GM19468 (cell line): ENCODE data around the gene CCDC136.

Source experiments
- ATAC-seq: cut with Tn5 transposase; IDR thresholded peaks from one replicate; pipeline ENCODE4 v1.9.1; 2021; ENCODE audit warnings: mild to moderate bottlenecking, moderate library complexity, moderate number of reproducible peaks; ENCODE audit not compliant: unreplicated experiment; ENCODE audit errors: extremely low read depth

CCDC136 gene

DNA sequence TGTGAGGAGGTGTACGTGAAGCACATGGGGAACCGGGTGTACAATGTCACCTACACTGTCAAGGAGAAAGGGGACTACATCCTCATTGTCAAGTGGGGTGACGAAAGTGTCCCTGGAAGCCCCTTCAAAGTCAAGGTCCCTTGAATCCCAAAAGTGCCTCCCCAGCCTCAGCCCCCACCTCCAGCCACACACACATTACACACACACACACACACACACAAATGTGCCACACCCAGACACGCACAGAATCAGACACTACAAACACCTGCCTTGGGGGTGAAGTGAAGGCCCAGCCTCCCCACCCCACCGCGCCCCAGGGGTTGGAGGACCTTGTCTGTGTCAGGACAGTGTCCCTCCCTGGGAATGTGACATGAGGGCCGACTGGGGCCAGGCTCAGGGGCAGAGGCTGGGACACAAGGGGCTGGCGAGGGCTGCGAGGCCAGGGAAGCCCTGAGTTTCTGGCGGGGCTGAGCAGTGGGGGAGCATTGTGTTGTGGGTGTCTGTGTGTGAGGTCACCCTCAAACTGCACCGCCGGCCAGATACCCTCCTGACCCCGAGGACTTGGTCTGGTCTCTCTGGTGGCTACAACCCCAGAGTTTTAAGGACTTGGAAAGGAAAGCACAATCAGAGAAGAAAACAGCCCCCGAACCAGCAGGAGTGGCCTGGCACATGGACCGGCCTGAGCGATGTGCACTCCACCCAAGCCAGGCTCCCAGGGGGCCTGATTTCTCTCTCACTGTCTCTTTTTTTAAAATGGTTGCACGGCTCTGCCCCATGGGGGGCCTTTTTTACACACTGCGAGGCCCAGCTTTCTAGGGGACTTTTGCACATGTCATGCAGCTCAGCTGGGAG, 66.8 kb downstream of the CCDC136 start:
- ATAC-seq = no peak

- no peak for ATAC-seq
Observed at GRCh38 chr7:128859232-128860157, 67.7 kb downstream of the CCDC136 start.

DNA sequence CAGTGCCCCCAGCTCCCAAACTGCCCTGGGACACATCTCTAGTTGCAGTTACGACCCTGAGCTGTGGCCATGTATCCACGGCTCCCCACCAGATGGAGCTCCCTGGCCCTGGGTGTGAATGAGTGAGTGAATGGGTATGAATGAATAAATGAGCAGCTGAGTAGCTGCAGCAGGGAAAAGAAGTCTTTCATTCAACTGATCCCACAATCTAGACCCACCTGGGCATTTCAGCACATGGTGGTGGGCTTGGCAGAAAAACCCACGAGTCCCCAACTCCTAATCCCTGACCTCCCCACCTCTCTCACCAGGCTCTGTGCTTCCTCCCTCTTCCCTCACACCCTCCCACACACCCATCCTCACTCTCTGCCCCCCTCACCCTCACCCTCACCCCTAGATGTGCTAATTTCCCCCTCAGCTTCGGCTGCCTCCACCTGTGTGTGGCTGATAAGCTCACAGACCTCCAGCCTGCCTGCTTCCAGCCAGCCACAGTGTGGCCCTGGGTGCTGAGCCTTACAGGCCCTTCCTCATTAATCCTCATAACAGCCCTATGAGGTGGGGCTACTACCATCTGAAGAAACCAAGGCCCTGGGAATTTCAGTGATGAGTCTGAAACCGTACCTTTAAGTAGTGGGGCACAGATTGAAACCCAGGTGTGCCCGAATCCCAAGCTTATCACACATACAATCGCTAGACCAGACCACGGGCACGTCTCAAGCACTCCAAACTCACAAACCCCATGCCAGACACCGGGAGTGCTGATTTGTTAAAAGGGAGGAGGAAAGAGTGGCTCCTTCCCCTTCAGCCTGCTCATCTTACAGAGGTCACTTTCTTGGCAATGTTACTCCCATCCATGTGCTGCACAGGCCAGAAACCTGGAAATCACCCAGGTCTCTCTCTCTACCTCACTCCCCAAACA, 68.6 kb downstream of the CCDC136 start:
- no peak for ATAC-seq

- no peak for ATAC-seq
Observed at GRCh38 chr7:128861957-128862570, 70.3 kb downstream of the CCDC136 start.

DNA sequence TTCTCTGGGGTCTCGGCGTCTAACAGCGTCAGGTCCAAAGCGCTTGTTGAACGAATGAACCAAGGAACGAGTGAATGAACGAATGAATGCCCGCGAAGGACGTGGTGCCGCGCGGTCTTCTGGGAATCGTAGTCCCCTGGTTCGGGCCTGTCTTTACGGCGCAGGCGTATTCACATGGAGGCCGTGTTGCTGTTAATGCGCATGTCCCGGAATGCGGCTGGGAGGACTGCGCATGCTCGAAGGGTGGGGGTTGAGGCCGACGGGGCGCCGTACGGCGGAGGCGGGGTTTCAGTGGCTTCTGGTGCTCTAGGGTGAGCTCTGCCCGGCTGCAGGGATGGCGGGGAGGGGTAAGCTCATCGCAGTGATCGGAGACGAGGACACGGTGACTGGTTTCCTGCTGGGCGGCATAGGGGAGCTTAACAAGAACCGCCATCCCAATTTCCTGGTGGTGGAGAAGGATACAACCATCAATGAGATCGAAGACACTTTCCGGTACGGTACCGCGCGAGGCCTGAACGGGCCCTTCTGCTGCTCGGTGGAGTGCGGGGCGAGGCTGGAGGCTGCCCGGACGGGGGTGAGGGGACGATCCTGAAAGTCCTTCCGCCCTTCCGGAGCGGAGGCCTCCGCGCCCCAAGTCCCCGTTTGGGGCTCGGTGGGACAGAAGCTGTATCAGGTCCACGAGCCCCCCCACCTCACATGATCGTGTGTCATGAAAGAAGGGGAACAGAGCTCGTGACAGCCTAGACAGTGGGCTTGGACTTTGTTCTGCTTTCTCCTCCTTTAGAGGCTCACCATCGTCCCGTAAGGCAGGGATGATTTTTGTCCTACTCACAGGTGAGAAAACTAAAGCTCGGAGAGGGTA, 71.0 kb downstream of the CCDC136 start, which contains the start of gene ATP6V1F:
ATP6V1F (plus strand) TSS at position 286 of the 862 bp plus-strand sequence; CDS start at position 335, 49 bp downstream.
- peak; percentile 79 for ATAC-seq

DNA sequence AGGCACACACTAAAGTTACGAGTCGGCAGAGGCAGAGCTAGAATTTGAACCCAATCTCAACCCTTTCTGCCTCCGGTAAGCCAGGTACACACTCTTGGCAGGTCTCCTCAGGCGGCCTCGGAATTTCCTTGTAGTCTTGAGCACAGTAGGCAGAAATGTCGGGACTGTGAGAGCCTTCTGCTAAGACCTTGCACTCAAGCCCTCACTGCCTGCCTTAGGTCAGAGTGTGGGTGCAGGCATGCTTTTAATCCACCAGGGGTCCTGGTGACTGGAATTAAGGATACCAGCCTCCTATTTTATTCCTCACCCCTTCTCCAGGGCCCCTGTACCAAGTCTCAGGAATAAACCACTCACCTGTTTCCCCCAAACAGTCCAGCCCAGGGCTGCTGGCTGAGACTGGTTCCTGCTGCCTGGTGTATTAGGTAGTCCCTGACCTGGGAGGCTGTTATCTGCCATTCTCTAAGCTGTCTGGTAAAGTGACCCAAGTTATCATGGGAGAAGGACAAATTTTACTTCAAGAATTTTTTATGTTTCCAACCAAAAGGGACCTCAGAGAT, 71.7 kb downstream of the CCDC136 start:
- ATAC-seq = no peak

- ATAC-seq = no peak
Observed at GRCh38 chr7:128865303-128865702, 73.5 kb downstream of the CCDC136 start.

- no peak for ATAC-seq
Observed at GRCh38 chr7:128865996-128866877, 74.5 kb downstream of the CCDC136 start.

DNA sequence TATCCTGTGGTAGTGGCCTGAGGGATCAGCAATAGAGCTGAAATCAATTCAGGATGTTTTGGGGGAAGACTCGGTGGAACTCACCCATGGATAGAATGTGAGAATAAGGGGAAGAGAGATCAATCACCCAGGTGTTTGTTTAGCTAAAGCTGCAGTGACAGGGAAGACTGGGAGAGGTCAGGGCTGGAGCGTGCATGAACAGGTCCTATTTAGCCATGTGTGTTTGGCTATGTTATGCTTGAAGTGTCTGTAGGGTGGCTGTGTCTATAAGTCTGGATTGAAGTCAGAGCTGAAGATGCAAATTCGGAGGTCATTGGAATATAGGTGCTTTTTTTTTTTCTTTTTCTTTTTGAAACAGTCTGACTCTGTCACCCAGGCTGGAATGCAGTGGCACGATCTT, 75.5 kb downstream of the CCDC136 start:
- no peak for ATAC-seq

DNA sequence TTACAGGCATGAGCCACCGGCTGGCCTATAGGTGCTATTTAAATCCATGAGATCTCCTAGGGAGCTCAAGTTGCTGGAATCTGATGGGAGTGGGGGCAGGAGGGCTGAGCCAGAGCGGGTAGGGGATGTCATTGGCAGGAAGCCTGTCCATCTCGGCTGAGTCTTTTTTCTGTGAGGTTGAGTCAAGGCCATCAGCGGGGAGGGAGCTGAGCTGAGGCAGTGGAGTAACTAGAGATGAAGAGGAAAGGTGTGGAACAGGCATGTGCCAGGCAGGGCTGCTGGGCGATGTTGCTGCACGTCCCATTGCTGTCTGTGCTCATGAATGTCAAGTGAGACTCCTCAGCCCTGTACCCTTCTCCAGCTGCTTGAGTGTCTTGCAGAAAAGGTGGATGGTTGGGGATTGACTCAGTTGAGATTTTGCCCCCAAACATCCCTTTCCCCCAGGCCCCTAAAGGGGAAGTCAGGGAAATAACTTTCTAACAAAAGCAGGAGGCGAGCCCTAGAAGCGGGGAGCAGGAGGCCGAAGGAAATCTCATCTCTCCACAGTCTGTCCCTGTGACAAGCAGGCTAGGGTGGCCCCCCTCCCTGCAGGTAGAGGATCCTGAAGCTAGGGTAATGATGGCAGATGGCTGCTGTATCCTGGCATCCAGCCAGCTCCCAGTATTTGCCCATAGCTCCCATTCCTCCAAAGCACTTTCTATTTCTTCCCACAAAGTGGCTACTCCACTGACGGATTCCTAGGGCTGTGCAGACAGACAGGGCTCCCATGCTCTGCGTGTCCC, 76.3 kb downstream of the CCDC136 start:
- ATAC-seq = no peak

GRCh38 chr7:128868624-128869137, 76.9 kb downstream of the CCDC136 start:
- ATAC-seq = no peak

- ATAC-seq = no peak
Observed at GRCh38 chr7:128869138-128869943, 77.6 kb downstream of the CCDC136 start.

- ATAC-seq = no peak
Observed at GRCh38 chr7:128869944-128870285, 78.1 kb downstream of the CCDC136 start.

GRCh38 chr7:128871050-128871449, 79.3 kb downstream of the CCDC136 start:
- ATAC-seq = no peak
